Measurements from ENCODE around the gene IFT81.

IFT81 gene

GRCh38 chr12:110234331-110234751, 110.2 kb downstream of the IFT81 start:
- H3K36me3 ChIP-seq (ENCODE audit: control insufficient read depth in 2 of 2, insufficient read depth in 1 of 2, low read length in 2 of 2), result no peaks in the 10 kb centered on the region
- ChIA-PET CTCF (no interaction called here), POLR2A (no interaction called here)
- no peak overlapping the region for H3K4me3 ChIP-seq (ENCODE audit: low read depth, low read length)
- no peaks in the 10 kb centered on the region for H3K9me3 ChIP-seq (ENCODE audit: control insufficient read depth, insufficient read depth, low read depth, low read length)
- H3K27ac ChIP-seq (ENCODE audit: extremely low read depth, low read depth, low read length), result no peak overlapping the region
- H3K4me1 ChIP-seq (ENCODE audit: control insufficient read depth, insufficient read depth, low read length), result no peaks in the 10 kb centered on the region
- TF ChIP-seq ZNF548 (tag by site-specific recombination; IDR thresholded peaks at IDR 0.05) (no peak), ZNF843 (tag by site-specific recombination; IDR thresholded peaks at IDR 0.05) (no peak), ZNF16 (tag by site-specific recombination; IDR thresholded peaks at IDR 0.05; ENCODE audit: low read depth) (no peak), ZNF561 (tag by site-specific recombination; IDR thresholded peaks at IDR 0.05; ENCODE audit: borderline replicate concordance) (no peak), ZNF549 (tag by site-specific recombination; IDR thresholded peaks at IDR 0.05) (no peak), ZSCAN16 (tag by site-specific recombination; IDR thresholded peaks at IDR 0.05) (no peak), ZNF677 (tag by site-specific recombination; IDR thresholded peaks at IDR 0.05) (no peak), ZNF701 (tag by site-specific recombination; IDR thresholded peaks at IDR 0.05) (no peak), ZNF791 (tag by site-specific recombination; IDR thresholded peaks at IDR 0.05) (no peak), ZNF324 (tag by site-specific recombination; IDR thresholded peaks at IDR 0.05) (no peak), TRIM28 (IDR thresholded peaks at IDR 0.05; ENCODE audit: borderline replicate concordance, low read length) (no peak)
- TF ChIP-seq, protein P1, sequence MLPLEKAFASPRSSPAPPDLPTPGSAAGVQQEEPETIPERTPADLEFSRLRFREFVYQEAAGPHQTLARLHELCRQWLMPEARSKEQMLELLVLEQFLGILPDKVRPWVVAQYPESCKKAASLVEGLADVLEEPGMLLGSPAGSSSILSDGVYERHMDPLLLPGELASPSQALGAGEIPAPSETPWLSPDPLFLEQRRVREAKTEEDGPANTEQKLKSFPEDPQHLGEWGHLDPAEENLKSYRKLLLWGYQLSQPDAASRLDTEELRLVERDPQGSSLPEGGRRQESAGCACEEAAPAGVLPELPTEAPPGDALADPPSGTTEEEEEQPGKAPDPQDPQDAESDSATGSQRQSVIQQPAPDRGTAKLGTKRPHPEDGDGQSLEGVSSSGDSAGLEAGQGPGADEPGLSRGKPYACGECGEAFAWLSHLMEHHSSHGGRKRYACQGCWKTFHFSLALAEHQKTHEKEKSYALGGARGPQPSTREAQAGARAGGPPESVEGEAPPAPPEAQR (tag by site-specific recombination; IDR thresholded peaks at IDR 0.05), result no peak
- TF ChIP-seq, protein P2, sequence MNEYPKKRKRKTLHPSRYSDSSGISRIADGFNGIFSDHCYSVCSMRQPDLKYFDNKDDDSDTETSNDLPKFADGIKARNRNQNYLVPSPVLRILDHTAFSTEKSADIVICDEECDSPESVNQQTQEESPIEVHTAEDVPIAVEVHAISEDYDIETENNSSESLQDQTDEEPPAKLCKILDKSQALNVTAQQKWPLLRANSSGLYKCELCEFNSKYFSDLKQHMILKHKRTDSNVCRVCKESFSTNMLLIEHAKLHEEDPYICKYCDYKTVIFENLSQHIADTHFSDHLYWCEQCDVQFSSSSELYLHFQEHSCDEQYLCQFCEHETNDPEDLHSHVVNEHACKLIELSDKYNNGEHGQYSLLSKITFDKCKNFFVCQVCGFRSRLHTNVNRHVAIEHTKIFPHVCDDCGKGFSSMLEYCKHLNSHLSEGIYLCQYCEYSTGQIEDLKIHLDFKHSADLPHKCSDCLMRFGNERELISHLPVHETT (tag by site-specific recombination; IDR thresholded peaks at IDR 0.05), result no peak
- TF ChIP-seq, protein P3, sequence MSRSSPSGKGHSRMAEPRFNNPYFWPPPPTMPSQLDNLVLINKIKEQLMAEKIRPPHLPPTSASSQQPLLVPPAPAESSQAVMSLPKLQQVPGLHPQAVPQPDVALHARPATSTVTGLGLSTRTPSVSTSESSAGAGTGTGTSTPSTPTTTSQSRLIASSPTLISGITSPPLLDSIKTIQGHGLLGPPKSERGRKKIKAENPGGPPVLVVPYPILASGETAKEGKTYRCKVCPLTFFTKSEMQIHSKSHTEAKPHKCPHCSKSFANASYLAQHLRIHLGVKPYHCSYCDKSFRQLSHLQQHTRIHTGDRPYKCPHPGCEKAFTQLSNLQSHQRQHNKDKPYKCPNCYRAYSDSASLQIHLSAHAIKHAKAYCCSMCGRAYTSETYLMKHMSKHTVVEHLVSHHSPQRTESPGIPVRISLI (tag by site-specific recombination; IDR thresholded peaks at IDR 0.05), result no peak

GRCh38 chr12:110234755-110235154, 110.6 kb downstream of the IFT81 start:
- POLR2A ChIA-PET, result no interaction called here
- H3K9me3 ChIP-seq (ENCODE audit: control insufficient read depth, insufficient read depth, low read depth, low read length), result no peaks in the 10 kb centered on the region
- CTCF ChIA-PET, result no interaction called here
- no peak overlapping the region for H3K27ac ChIP-seq (ENCODE audit: extremely low read depth, low read depth, low read length)
- no peaks in the 10 kb centered on the region for H3K4me1 ChIP-seq (ENCODE audit: control insufficient read depth, insufficient read depth, low read length)
- no peak overlapping the region for H3K4me3 ChIP-seq (ENCODE audit: low read depth, low read length)
- TF ChIP-seq ZNF266 (tag by site-specific recombination; IDR thresholded peaks at IDR 0.05; ENCODE audit: low read depth) (no peak), ZNF140 (tag by site-specific recombination; IDR thresholded peaks at IDR 0.05) (no peak), ZNF629 (tag by site-specific recombination; IDR thresholded peaks at IDR 0.05) (no peak), ZNF48 (tag by site-specific recombination; IDR thresholded peaks at IDR 0.05) (no peak), ZNF768 (tag by site-specific recombination; IDR thresholded peaks at IDR 0.05) (no peak), ZNF292 (tag by site-specific recombination; IDR thresholded peaks at IDR 0.05; ENCODE audit: borderline replicate concordance, low read depth) (no peak), ZNF561 (tag by site-specific recombination; IDR thresholded peaks at IDR 0.05; ENCODE audit: borderline replicate concordance) (no peak), ZNF223 (tag by site-specific recombination; IDR thresholded peaks at IDR 0.05) (no peak), ZSCAN30 (tag by site-specific recombination; IDR thresholded peaks at IDR 0.05) (no peak), ZNF785 (tag by site-specific recombination; IDR thresholded peaks at IDR 0.05) (no peak), ZNF350 (tag by site-specific recombination; IDR thresholded peaks at IDR 0.05) (no peak), ZNF660 (tag by site-specific recombination; IDR thresholded peaks at IDR 0.05) (no peak), ZNF701 (tag by site-specific recombination; IDR thresholded peaks at IDR 0.05) (no peak), ZNF146 (tag by site-specific recombination; IDR thresholded peaks at IDR 0.05) (no peak), ZNF433 (tag by site-specific recombination; IDR thresholded peaks at IDR 0.05; ENCODE audit: low read depth) (no peak), ZNF473 (tag by site-specific recombination; IDR thresholded peaks at IDR 0.05) (no peak), ZNF138 (tag by site-specific recombination; IDR thresholded peaks at IDR 0.05; ENCODE audit: borderline replicate concordance) (no peak), RBAK (tag by site-specific recombination; IDR thresholded peaks at IDR 0.05) (no peak), ZBTB17 (tag by site-specific recombination; IDR thresholded peaks at IDR 0.05) (no peak)
- TF ChIP-seq, protein P4, sequence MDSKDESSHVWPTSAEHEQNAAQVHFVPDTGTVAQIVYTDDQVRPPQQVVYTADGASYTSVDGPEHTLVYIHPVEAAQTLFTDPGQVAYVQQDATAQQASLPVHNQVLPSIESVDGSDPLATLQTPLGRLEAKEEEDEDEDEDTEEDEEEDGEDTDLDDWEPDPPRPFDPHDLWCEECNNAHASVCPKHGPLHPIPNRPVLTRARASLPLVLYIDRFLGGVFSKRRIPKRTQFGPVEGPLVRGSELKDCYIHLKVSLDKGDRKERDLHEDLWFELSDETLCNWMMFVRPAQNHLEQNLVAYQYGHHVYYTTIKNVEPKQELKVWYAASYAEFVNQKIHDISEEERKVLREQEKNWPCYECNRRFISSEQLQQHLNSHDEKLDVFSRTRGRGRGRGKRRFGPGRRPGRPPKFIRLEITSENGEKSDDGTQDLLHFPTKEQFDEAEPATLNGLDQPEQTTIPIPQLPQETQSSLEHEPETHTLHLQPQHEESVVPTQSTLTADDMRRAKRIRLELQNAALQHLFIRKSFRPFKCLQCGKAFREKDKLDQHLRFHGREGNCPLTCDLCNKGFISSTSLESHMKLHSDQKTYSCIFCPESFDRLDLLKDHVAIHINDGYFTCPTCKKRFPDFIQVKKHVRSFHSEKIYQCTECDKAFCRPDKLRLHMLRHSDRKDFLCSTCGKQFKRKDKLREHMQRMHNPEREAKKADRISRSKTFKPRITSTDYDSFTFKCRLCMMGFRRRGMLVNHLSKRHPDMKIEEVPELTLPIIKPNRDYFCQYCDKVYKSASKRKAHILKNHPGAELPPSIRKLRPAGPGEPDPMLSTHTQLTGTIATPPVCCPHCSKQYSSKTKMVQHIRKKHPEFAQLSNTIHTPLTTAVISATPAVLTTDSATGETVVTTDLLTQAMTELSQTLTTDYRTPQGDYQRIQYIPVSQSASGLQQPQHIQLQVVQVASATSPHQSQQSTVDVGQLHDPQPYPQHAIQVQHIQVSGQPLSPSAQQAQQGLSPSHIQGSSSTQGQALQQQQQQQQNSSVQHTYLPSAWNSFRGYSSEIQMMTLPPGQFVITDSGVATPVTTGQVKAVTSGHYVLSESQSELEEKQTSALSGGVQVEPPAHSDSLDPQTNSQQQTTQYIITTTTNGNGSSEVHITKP (tag by site-specific recombination; IDR thresholded peaks at IDR 0.05), result no peak
- no peaks in the 10 kb centered on the region for H3K36me3 ChIP-seq (ENCODE audit: control insufficient read depth in 2 of 2, insufficient read depth in 1 of 2, low read length in 2 of 2)
